GM12892 (cell line): Measurements from ENCODE around the gene PTCD3.

ENCODE experiments used
- POLR2A ChIP-seq: IDR thresholded peaks from 2 replicates; pipeline ENCODE4 v1.6.1; 2011; ENCODE audit warnings: low read depth, low read length, control low read depth
- TAF1 ChIP-seq: IDR thresholded peaks from 2 replicates; pipeline ENCODE4 v1.6.1; 2011; ENCODE audit warnings: low read depth, mild to moderate bottlenecking, control low read depth, low read length, borderline replicate concordance

GRCh38 chr2:86186431-86186830, 80.4 kb downstream of the PTCD3 start:
- TF ChIP-seq POLR2A (no peak), TAF1 (no peak)
